ENCODE data around the gene CCDC149.
A peak's percentile ranks its signal among the peaks of the same experiment; 100 is the strongest.

The CCDC149 gene

DNA sequence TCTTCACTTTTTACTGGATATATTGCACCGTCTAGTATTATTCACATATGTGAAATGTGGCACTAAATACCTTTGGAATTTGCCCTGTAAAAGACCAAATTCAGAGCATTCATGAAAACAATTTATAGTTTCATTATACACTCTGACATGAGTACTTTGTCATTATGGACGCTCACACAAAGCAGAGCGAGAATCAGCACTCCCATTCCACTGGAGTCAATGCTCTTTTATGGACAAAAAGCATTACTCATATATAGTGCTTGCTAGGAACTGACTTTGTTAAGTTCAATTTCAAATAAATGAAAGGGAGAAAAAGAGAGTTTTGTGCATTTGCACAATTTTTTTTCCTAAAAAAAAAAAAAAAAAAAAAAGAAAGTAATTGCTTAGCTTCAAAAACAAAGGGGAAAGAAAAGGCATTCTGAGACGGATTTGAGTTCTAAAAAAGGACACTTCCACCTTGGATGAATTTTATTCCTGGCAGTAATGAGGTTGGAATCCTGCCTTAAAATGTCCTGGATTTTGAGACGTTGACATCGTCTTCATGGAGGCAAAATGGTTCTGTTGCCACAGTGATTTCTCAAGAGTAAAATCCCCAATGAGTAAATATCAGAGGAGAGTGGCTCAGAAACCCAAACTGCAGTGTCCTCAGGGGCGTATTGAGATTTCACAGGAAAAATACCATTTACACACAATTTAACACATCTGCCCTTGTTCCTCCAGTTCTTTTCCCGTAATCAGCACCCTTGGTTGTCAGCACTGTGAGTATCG is 34.8 kb downstream of the CCDC149 start:
- DNase-seq, result no peak

DNA sequence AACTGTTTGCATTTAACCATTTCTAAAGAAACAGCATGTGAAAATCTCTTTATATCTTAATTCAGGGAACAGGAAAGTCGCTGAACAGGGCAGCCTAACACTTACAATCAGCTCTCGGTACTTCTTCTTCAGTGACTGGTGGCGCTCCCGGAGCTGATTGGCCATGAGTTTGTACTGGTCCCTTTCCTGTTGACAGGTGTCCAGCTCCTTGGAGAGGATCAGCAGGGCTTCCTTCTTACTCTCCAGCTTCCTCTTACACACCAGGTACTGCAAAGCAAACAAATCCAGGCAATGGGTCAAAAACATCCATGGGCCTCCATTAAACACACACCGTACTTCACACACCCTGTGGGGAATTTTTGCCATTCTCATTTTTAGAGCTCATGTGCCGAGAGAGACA is 36.4 kb downstream of the CCDC149 start:
- DNase-seq, result no peak

DNA sequence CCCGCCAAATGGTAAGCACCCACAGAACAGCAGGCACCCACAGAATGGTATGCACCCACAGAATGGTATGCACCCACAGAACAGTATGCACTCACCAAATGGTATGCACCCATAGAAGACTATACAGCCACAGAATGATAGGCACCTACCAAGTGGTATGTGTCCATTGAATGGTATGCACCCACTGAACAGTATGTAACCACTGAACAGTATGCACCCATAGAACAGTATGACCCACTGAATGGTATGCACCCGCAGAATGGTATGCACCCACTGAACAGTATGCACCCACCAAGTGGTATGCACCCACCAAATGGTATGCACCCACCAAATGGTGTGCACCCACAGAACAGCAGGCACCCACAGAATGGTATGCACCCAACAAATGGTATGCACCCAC is 40.1 kb downstream of the CCDC149 start:
- DNase-seq, result no peak

- DNase-seq, result no peak
Observed at GRCh38 chr4:24871210-24871609, 41.6 kb downstream of the CCDC149 start.

DNA sequence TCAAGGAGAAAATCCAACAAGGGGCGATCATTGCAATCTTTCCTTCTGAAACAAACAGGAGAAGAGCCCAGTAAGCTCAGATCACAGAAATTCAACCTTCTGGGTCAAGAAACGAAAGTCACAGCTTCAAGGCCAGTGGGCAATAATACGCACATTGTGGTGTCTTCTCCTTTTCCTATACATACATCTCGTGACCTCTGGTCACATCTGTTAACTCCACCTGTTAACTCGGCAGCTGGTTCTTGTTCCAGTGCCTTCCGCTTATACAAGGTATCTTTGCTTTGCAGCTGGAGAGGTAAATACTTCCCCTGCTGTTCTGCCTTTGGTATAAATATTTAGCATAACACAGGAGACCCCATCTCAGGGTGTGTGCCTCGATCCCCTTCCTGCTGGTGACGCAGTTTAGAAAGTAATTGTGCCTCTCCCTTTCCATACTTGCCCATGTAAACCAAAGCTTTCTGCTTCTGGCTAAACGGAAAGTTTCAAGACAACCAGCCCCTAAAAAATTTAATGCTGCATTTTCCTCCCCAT is 45.0 kb downstream of the CCDC149 start:
- no peak for DNase-seq

GRCh38 chr4:24867251-24867650 is 45.6 kb downstream of the CCDC149 start:
- no peak for DNase-seq

DNA sequence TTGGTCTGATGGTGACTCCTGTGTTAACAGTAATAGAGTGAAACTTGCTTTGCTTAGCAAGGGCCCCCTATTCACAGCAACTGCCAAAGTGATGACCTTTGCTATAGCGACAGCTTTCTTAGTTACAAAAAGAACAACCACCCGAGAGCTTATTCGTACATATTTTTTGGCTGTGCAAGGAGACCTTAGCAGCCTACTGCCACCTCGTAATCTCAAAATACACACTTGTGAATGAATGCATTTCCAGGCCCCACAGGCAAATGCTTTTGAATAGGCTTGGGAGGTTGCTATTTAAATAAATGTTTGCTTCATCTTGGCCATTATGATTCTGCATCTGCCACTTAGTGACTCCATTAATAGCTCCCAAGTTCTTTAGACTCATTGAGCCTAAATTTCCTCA is 47.4 kb downstream of the CCDC149 start:
- DNase-seq, result no peak

GRCh38 chr4:24863799-24864198 is 49.0 kb downstream of the CCDC149 start:
- no peak for DNase-seq

DNA sequence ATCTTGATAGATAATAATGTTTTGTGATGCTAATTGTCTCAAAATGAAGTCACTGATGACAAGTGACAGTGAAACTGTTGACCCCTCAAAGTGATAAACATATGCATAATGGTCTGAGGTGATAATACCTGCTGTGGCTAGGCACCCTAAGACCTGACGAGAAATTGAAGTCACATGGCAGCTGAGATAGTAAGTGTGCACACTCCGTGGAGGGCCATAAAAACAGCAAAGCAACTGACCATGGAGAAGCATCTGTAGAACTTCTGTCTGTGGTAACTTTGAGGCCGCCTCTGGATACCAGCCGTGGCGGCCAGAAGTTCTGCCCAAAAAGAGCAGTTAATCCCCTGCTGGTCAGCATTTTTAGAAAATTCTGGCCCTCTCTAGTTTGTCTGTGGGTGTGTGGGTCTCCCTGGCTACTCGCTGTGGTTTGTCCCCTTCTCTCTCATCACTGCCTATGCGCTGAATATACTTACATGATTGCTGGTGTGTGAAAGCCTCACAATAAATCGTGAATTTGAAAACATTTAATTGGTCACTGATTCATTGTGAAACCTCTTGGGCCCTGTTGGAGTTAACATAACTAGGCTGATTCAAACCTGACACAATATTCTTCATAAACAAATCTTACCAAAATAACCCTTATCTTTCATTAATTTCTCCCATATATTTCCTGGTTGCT is 50.6 kb downstream of the CCDC149 start:
- DNase-seq, result no peak

DNA sequence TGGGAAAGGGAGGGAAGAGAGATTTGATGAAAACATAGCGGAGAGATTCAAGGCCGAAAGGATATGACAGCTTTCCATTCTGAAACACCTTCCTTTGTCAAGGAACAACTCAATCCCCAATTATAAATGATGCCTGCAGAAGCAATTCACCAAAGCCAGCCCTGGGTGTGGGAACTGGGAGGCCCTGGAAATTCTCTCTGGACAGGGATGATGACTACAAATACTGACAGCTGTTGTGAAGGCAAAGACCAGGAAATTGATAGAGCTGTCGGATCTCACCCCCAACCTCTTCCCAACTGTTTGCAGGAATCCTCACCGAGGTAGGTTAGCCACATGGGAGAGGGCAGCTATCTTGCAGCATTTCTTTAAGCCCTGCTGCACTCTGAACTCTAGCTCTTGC is 54.3 kb downstream of the CCDC149 start:
- DNase-seq, result no peak

GRCh38 chr4:24858026-24858425 is 54.8 kb downstream of the CCDC149 start:
- peak; percentile 92 for DNase-seq

- DNase-seq, result peak; percentile 41
Observed at GRCh38 chr4:24856586-24856985, 56.3 kb downstream of the CCDC149 start.

DNA sequence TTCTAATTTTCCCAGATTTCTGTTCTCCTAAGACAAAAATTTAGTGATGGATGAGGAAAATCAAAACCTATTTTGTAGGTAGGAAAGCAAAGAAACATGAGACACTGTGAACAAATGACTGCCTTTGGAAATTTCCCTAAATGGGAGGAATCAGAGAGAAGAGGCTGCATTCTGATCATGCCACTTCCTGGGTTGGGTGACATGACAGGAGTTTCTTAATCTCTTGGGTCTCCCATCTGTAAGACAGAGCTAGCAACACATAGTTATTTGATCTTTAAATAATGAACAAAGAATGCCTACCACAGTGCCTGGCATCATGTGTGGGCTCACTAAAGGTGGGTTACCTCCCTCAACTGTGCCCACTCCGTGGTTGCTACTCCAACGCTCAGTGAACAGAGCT is 57.1 kb downstream of the CCDC149 start:
- DNase-seq, result peak; percentile 25

GRCh38 chr4:24853142-24853541 is 59.7 kb downstream of the CCDC149 start:
- DNase-seq, result no peak

DNA sequence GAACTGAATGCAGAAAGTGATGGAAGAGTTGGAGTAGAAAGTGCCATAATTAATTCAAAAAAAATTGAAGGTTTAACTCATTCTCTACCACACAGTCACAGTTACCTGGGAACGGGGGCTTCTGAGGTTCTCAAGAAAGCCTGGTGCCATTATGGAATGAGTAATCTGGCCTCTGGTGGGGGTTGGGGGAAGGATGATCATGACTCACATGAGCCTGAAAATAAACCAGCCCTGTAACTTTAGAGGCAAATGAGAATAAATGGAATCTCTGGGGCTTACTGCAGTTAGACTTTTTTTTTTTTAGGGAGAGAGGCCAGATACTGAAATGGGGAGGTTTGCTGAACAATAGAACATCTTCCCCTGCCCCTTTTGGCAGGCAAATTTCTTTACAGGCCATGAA is 62.2 kb downstream of the CCDC149 start:
- peak; percentile 87 for DNase-seq

DNA sequence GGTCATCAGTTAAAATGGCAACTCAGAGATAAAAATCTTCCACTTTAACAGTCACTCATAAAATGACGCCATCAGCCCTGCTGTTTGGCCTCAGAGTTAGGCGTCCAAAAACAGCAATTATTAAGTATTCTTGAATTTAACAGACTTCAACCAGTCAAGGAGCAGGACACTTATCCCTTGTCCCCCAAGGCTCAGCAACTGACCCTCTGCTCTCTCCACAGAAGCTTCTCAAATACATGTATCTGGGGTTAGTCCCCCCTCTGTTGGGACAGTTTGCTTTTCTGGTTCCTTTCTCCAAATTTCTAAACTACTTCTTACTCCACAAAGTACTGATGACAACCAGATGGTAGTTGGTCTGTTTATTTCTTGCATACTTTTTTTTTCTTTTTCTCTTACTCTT is 63.1 kb downstream of the CCDC149 start:
- DNase-seq, result no peak

DNA sequence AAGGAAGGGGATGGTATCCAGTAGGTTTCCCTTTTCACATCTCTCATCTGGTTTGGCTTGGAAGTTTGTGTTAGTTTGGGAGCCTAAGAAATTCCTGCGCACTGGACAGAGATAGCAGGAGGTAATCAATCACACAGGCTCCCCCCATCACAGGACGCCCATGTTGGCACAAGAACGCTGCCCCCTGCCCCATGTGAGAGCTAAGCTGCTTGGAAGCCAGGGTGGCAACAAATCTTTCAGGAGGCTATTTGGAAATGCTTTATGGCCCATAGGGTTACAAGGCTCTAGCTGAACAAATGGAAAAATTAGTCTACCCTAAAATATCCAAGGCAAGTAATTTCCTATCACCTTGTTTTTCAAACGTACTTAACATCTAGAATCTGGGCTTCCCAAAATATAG is 63.5 kb downstream of the CCDC149 start:
- DNase-seq, result no peak

- no peak for DNase-seq
Observed at GRCh38 chr4:24846716-24847115, 66.1 kb downstream of the CCDC149 start.

DNA sequence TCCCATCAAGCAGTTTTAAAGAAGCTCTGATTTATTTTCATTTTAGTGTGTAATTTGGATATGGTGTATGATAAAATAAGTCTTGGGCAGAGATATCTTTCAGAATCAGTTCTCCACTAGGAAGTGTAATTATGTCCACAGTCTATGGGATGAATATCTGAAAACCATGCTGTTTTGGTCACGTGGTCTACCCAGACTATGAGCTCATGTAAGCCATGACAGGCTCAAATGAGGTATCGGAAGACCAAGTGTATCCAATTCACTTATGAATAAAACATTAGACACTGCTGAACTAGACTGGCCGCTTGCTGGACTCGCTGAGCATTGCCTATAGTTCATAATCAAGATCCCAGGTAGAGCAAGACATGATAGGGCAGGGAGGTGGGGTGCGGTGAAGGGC is 66.9 kb downstream of the CCDC149 start:
- no peak for DNase-seq

GRCh38 chr4:24845132-24845531 is 67.7 kb downstream of the CCDC149 start:
- DNase-seq, result no peak

DNA sequence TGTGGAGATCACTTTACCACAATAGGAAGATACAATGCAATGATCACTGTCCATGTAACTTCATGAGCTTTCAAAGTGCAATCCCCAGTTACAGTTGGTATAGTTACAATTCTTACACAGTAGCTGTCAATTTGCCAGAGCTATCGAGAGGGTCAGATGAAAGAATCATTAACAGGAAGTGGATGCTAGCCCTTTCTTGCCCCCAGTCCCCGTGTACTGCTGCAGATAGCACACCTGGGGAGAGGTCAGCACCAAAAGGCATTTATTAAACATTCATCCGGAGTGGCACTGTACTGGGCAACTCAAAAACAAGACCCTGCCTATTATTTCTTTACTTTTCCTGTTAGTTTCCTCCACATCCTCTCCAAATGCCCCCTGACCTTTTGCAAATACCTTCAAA is 69.7 kb downstream of the CCDC149 start:
- no peak for DNase-seq

- DNase-seq, result no peak
Observed at GRCh38 chr4:24842356-24842755, 70.5 kb downstream of the CCDC149 start.

- no peak for DNase-seq
Observed at GRCh38 chr4:24840826-24841543, 71.9 kb downstream of the CCDC149 start.

- no peak for DNase-seq
Observed at GRCh38 chr4:24840362-24840761, 72.5 kb downstream of the CCDC149 start.
